ENCODE data around the gene SLC25A25. TPM values are rescaled to one million over a fixed set of nuclear protein-coding genes. Genes with fewer than 3 reads are reported as not detected.

SLC25A25 gene
- total and polyA plus RNA-seq, 12 donors = 11.4 to 60.6 (median 15.6) TPM

- no peak for TF ChIP-seq POLR2A (IDR thresholded peaks at IDR 0.05)
- no peak for TF ChIP-seq CTCF (IDR thresholded peaks at IDR 0.05)
- Histone ChIP-seq H3K4me1 (replicated peaks in 1 of 2) (peaks cover 0 to 9% of the 10 kb centered on the region in 2 donors), H3K4me3 (no peak overlapping the region), H3K36me3 (replicated peaks in 1 of 2) (no peaks in the 10 kb centered on the region), H3K27me3 (no peaks in the 10 kb centered on the region), H3K9me3 (replicated peaks in 1 of 3) (no peaks in the 10 kb centered on the region), H3K27ac (no peak overlapping the region)
- no peak for DNase-seq
- intact Hi-C loops (cut with DNase I) = no loop called here
- WGBS, 4 donors = 81 to 94% (median 85%) methylated on average over 3 to 8 of the region's 8 CpGs; no CpG with 5 or more reads in 1 of the 4 donors
Measured at GRCh38 chr9:128145536-128145935, 77.5 kb downstream of the SLC25A25 start.

GRCh38 chr9:128145951-128146351 lies 77.9 kb downstream of the SLC25A25 start:
- no peak for TF ChIP-seq CTCF (IDR thresholded peaks at IDR 0.05)
- no peak for TF ChIP-seq POLR2A (IDR thresholded peaks at IDR 0.05)
- Histone ChIP-seq H3K27me3 (no peaks in the 10 kb centered on the region), H3K36me3 (replicated peaks in 1 of 2) (no peaks in the 10 kb centered on the region), H3K27ac (no peak overlapping the region), H3K9me3 (replicated peaks in 1 of 3) (no peaks in the 10 kb centered on the region), H3K4me3 (no peak overlapping the region), H3K4me1 (replicated peaks in 1 of 2) (peaks cover 0 to 9% of the 10 kb centered on the region in 2 donors)
- intact Hi-C loops (cut with DNase I) = no loop called here
- WGBS, 4 donors = 80 to 89% (median 87%) methylated on average over 7 to 13 of the region's 13 CpGs
- DNase-seq = no peak

- Histone ChIP-seq H3K27me3 (no peaks in the 10 kb centered on the region), H3K4me1 (replicated peaks in 1 of 2) (peaks cover 0 to 9% of the 10 kb centered on the region in 2 donors), H3K27ac (no peak overlapping the region), H3K36me3 (replicated peaks in 1 of 2) (no peaks in the 10 kb centered on the region), H3K9me3 (replicated peaks in 1 of 3) (no peaks in the 10 kb centered on the region), H3K4me3 (no peak overlapping the region)
- intact Hi-C loops (cut with DNase I) = no loop called here
- peak in 1 of 7 donors; percentile 12 for DNase-seq
- WGBS, 4 donors = 88 to 96% (median 90%) methylated on average over 8 of the region's 8 CpGs
- no peak for TF ChIP-seq POLR2A (IDR thresholded peaks at IDR 0.05)
- no peak for TF ChIP-seq CTCF (IDR thresholded peaks at IDR 0.05)
Measured at GRCh38 chr9:128146591-128147120, 78.6 kb downstream of the SLC25A25 start.

GRCh38 chr9:128148509-128149000 lies 80.5 kb downstream of the SLC25A25 start:
- Histone ChIP-seq H3K27me3 (no peaks in the 10 kb centered on the region), H3K4me1 (replicated peaks in 1 of 2) (peaks cover 0 to 9% of the 10 kb centered on the region in 2 donors), H3K27ac (peak overlapping the region in 1 of 5 donors; percentile 22), H3K4me3 (no peak overlapping the region), H3K36me3 (replicated peaks in 1 of 2) (no peaks in the 10 kb centered on the region), H3K9me3 (replicated peaks in 1 of 3) (no peaks in the 10 kb centered on the region)
- intact Hi-C loops (cut with DNase I) = no loop called here
- DNase-seq = no peak
- TF ChIP-seq POLR2A (IDR thresholded peaks at IDR 0.05) (no peak), CTCF (IDR thresholded peaks at IDR 0.05) (no peak)
- WGBS, 4 donors = 80 to 92% (median 90%) methylated on average over 2 to 5 of the region's 5 CpGs

Measured in adrenal gland (tissue), 12 donors.